ENCODE data around the gene RGS12.

The RGS12 gene, protein sequence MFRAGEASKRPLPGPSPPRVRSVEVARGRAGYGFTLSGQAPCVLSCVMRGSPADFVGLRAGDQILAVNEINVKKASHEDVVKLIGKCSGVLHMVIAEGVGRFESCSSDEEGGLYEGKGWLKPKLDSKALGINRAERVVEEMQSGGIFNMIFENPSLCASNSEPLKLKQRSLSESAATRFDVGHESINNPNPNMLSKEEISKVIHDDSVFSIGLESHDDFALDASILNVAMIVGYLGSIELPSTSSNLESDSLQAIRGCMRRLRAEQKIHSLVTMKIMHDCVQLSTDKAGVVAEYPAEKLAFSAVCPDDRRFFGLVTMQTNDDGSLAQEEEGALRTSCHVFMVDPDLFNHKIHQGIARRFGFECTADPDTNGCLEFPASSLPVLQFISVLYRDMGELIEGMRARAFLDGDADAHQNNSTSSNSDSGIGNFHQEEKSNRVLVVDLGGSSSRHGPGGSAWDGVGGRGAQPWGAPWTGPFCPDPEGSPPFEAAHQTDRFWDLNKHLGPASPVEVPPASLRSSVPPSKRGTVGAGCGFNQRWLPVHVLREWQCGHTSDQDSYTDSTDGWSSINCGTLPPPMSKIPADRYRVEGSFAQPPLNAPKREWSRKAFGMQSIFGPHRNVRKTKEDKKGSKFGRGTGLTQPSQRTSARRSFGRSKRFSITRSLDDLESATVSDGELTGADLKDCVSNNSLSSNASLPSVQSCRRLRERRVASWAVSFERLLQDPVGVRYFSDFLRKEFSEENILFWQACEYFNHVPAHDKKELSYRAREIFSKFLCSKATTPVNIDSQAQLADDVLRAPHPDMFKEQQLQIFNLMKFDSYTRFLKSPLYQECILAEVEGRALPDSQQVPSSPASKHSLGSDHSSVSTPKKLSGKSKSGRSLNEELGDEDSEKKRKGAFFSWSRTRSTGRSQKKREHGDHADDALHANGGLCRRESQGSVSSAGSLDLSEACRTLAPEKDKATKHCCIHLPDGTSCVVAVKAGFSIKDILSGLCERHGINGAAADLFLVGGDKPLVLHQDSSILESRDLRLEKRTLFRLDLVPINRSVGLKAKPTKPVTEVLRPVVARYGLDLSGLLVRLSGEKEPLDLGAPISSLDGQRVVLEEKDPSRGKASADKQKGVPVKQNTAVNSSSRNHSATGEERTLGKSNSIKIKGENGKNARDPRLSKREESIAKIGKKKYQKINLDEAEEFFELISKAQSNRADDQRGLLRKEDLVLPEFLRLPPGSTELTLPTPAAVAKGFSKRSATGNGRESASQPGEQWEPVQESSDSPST (N-terminal part only)

DNA sequence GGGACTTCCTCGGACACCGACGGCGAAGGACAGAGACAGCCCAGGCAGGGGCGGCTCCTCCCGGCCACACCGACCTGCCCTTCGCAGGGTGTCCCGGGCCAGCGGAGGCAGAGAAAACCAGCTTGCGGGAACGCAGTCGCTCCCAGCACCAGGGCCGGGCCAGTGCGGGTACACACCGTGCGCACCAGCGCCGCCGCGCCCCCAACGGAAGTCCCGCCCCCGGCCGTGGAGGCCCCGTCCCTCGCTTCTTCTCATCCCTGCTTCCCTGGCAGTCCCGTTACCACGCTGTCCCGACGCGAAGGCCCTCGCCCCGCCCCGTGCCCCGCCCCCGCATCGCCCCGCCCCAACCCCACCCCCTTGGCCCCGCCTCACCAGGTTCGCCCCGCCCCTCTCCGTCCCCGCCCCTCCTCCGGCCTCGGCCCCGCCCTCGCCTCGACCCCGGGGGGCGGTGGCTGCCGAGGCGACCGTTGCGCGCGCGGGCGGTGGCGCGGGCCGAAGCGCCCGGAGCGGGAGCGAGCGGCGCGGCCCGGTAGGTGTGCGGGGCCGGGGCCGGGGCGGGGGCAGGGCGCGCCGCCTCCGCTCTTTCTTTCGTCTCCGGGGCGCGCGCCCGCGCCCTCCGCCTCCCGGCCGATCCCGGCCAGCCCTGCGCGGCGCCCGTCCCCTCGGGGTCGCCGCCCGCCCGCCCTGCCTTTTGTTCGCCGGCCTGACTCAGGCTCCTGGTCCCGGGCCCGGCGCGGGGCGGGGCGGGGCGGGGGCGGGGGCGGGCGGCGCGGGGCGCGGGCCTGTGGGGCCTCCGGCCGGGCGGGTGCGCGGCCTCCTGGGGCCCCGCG is at the start of gene RGS12:
TSS of gene RGS12 (plus strand) at position 451 of the 830 bp plus-strand sequence. CDS start 23,150 bp downstream, outside the sequence.
- DNase-seq (ENCODE audit: low read depth), result peak; percentile 77
- peak within 1 kb of the TSS; percentile 83 for H3K4me3 ChIP-seq (ENCODE audit: low read depth, low read length)
- no peak for TF ChIP-seq CTCF (IDR thresholded peaks at IDR 0.05; ENCODE audit: control insufficient read depth, extremely low read depth, insufficient read depth)

DNA sequence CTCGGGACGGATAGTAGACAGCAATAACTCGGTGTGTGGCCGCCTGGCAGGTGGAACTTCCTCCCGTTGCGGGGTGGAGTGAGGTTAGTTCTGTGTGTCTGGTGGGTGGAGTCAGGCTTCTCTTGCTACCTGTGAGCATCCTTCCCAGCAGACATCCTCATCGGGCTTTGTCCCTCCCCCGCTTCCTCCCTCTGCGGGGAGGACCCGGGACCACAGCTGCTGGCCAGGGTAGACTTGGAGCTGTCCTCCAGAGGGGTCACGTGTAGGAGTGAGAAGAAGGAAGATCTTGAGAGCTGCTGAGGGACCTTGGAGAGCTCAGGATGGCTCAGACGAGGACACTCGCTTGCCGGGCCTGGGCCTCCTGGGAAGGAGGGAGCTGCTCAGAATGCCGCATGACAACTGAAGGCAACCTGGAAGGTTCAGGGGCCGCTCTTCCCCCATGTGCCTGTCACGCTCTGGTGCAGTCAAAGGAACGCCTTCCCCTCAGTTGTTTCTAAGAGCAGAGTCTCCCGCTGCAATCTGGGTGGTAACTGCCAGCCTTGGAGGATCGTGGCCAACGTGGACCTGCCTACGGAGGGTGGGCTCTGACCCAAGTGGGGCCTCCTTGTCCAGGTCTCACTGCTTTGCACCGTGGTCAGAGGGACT is 49.6 kb upstream of the RGS12 start:
- no peak for TF ChIP-seq CTCF (IDR thresholded peaks at IDR 0.05; ENCODE audit: control insufficient read depth, extremely low read depth, insufficient read depth)
- DNase-seq (ENCODE audit: low read depth), result no peak
- H3K4me3 ChIP-seq (ENCODE audit: low read depth, low read length), result no peak overlapping the region

- no peak overlapping the region for H3K4me3 ChIP-seq (ENCODE audit: low read depth, low read length)
- TF ChIP-seq CTCF (IDR thresholded peaks at IDR 0.05; ENCODE audit: control insufficient read depth, extremely low read depth, insufficient read depth), result no peak
These were observed 48.8 kb upstream of the RGS12 start for GRCh38 chr4:3244002-3244401.

GRCh38 chr4:3244747-3245146 is 48.1 kb upstream of the RGS12 start:
- no peak for DNase-seq (ENCODE audit: low read depth)
- no peak for TF ChIP-seq CTCF (IDR thresholded peaks at IDR 0.05; ENCODE audit: control insufficient read depth, extremely low read depth, insufficient read depth)

More at GRCh38 chr4:3244002-3244401, 48.8 kb upstream of the RGS12 start:
- DNase-seq (ENCODE audit: low read depth), result no peak

DNA sequence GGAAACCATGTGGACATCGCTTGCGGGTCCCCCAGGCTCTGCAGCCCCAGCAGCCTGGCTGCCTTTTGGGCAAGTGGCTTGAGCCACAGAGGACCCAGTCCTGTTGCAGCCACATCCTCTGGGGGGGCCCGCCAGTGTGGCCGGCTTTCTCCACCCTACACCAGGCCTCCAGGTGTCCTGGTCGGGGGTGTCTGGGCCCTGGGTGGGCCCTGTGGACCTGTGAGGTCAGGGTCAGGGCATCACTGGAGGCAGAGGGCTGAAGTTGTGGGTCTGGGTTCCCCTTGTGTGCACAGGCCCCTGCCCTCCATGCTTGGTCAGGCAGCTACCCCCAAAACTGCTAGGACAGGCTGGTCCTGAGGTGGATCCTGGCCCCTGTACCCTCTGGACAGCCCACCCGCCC is 47.1 kb upstream of the RGS12 start:
- H3K4me3 ChIP-seq (ENCODE audit: low read depth, low read length), result no peak overlapping the region
- TF ChIP-seq CTCF (IDR thresholded peaks at IDR 0.05; ENCODE audit: control insufficient read depth, extremely low read depth, insufficient read depth), result no peak
- DNase-seq (ENCODE audit: low read depth), result no peak

More at GRCh38 chr4:3244747-3245146, 48.1 kb upstream of the RGS12 start:
- no peak overlapping the region for H3K4me3 ChIP-seq (ENCODE audit: low read depth, low read length)

Data from LNCaP clone FGC (cell line).